Breast epithelium (tissue), 4 donors: ENCODE data around the gene UTS2R. TPM values are rescaled to one million over a fixed set of nuclear protein-coding genes. Genes with fewer than 3 reads are reported as not detected.
"Not testable (repeated sequence)": the region's sequence is repeated elsewhere in the genome, so short reads cannot be mapped to it uniquely, and the experiment has no call there.

Experiments
- DNase-seq, 2 donors: peaks; one replicate each; pipeline ENCODE4 v3.0.0-alpha.2; 2019; ENCODE audit warnings: low spot score in 2 of 2
- H3K27ac ChIP-seq, 2 donors: fragments of 200-600 bp; sonication (generic) in 1 of 2; one replicate each; pipeline ENCODE4 v1.5.1; 2016 to 2019; ENCODE audit warnings: mild to moderate bottlenecking in 1 of 2
- H3K27me3 ChIP-seq, 2 donors: fragments of 200-600 bp; sonication (generic) in 1 of 2; one replicate each; pipeline versions ENCODE4 v1.5.1 to v1.6.0; 2017 to 2019; ENCODE audit warnings: control low read depth in 1 of 2, mild to moderate bottlenecking in 1 of 2
- H3K36me3 ChIP-seq: fragments of 200-600 bp; one replicate; pipeline ENCODE4 v1.5.1; 2019
- H3K4me1 ChIP-seq, 2 donors: fragments of 200-600 bp; sonication (generic); one replicate each; pipeline ENCODE4 v1.5.1; 2016 to 2019; ENCODE audit warnings: control low read depth in 1 of 2
- H3K4me3 ChIP-seq, 3 donors: fragments of 200-600 bp; sonication (generic); 1 replicate in 2 of 3; 2 replicates in 1 of 3; pipeline ENCODE4 v1.5.1; 2016 to 2019; ENCODE audit warnings: mild to moderate bottlenecking in 3 of 3, moderate library complexity in 2 of 3
- H3K9me3 ChIP-seq, 2 donors: fragments of 200-600 bp; sonication (generic) in 1 of 2; one replicate each; pipeline ENCODE4 v1.5.1; 2016 to 2019; ENCODE audit warnings: control low read depth in 1 of 2
- CTCF ChIP-seq, 3 donors: fragments of 450-650 bp; IDR thresholded peaks; one replicate each; pipeline ENCODE4 v1.5.1; 2016 to 2017; ENCODE audit warnings: antibody characterized with exemption in 3 of 3, mild to moderate bottlenecking in 3 of 3, moderate library complexity in 3 of 3
- POLR2A ChIP-seq: fragments of 450-650 bp; IDR thresholded peaks from one replicate; pipeline ENCODE4 v1.6.1; 2016; ENCODE audit warnings: antibody characterized with exemption, mild to moderate bottlenecking, moderate library complexity
- POLR2AphosphoS5 ChIP-seq, 3 donors: sonication (generic); formaldehyde crosslinking; IDR thresholded peaks; one replicate each; pipeline ENCODE4 v1.6.1; 2017; ENCODE audit warnings: antibody characterized with exemption in 3 of 3
- intact Hi-C: fragments of 100-400 bp; cut with DNase I; formaldehyde crosslinking; loops from one replicate; pipeline ENCODE4 v1.15.1; 2023; ENCODE audit warnings: low total_unique reads
- total RNA-seq, 3 donors: library from RNA; depleted of rRNA; stranded (reverse); fragments of >200 nt; gene quantifications; one replicate each; pipeline ENCODE4 v1.1.0, GENCODE V29; 2016

Gene UTS2R
- total RNA-seq, 3 donors from 2014 or later = 0.33 TPM; not detected in 2

DNA sequence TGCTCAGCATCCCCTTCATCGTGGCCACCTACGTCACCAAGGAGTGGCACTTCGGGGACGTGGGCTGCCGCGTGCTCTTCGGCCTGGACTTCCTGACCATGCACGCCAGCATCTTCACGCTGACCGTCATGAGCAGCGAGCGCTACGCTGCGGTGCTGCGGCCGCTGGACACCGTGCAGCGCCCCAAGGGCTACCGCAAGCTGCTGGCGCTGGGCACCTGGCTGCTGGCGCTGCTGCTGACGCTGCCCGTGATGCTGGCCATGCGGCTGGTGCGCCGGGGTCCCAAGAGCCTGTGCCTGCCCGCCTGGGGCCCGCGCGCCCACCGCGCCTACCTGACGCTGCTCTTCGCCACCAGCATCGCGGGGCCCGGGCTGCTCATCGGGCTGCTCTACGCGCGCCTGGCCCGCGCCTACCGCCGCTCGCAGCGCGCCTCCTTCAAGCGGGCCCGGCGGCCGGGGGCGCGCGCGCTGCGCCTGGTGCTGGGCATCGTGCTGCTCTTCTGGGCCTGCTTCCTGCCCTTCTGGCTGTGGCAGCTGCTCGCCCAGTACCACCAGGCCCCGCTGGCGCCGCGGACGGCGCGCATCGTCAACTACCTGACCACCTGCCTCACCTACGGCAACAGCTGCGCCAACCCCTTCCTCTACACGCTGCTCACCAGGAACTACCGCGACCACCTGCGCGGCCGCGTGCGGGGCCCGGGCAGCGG lies 3.2 kb downstream of the UTS2R start:
- peaks cover 9 to 69% of the 10 kb centered on the region in 2 donors for H3K27me3 ChIP-seq
- H3K9me3 ChIP-seq = no peaks in the 10 kb centered on the region
- intact Hi-C loops = no loop called here
- no peak overlapping the region for H3K4me3 ChIP-seq
- H3K36me3 ChIP-seq = no peaks in the 10 kb centered on the region
- H3K27ac ChIP-seq = no peak overlapping the region
- TF ChIP-seq POLR2A (no peak), POLR2AphosphoS5 (IDR thresholded peaks at IDR 0.05) (no peak), CTCF (IDR thresholded peaks at IDR 0.05) (no peak)
- H3K4me1 ChIP-seq = peaks cover 7 to 10% of the 10 kb centered on the region in 2 donors
- no peak for DNase-seq

- TF ChIP-seq POLR2A = no peak
- TF ChIP-seq CTCF (IDR thresholded peaks at IDR 0.05) = no peak
- TF ChIP-seq POLR2AphosphoS5 (IDR thresholded peaks at IDR 0.05) = no peak
- Histone ChIP-seq H3K36me3 (no peaks in the 10 kb centered on the region), H3K9me3 (no peaks in the 10 kb centered on the region), H3K4me1 (peaks cover 7 to 10% of the 10 kb centered on the region in 2 donors), H3K27me3 (peaks cover 9 to 70% of the 10 kb centered on the region in 2 donors), H3K4me3 (no peak overlapping the region), H3K27ac (no peak overlapping the region)
- intact Hi-C loops = no loop called here
- DNase-seq = no peak
Measured at GRCh38 chr17:82375359-82376041, 3.9 kb downstream of the UTS2R start.

DNA sequence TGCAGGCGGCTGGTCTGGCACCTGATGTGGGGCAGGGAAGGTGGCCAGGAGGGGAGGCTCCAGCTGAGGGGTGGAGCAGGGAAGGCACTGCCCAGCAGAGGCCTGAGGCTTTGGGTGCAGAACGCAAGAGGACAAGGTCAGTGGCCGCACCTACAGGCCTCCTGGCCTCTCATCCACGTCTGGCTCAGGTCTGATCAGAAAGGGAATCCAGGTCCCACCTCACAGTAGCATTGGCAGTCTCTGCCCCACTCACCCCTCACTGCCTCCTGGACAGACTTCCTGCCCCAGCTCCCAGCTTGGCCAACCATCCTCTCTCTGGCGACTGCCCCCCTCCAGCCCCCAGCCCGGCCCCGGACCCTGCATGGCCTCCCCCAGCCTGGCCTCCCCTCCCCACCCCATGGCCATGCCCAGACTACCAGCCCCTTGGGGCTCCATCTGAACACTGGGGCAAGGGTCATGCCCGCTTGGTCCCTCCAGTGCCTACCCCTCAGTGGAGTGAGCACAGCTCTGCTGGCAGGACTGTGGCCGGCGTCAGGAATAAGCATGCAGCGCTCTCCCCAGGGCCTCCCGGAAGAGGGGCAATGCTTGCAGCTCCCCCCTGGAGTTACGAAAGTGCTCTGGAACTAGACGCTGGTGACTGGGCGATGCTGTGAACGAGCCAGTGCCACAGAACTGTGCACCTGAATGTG lies 4.6 kb downstream of the UTS2R start:
- peaks cover 3 to 7% of the 10 kb centered on the region in 2 donors for H3K4me1 ChIP-seq
- no peak overlapping the region for H3K4me3 ChIP-seq
- intact Hi-C loops = no loop called here
- no peak overlapping the region for H3K27ac ChIP-seq
- H3K36me3 ChIP-seq = no peaks in the 10 kb centered on the region
- TF ChIP-seq POLR2AphosphoS5 (IDR thresholded peaks at IDR 0.05) = no peak
- no peak for TF ChIP-seq POLR2A
- no peak for TF ChIP-seq CTCF (IDR thresholded peaks at IDR 0.05)
- no peaks in the 10 kb centered on the region for H3K9me3 ChIP-seq
- peaks cover 9 to 63% of the 10 kb centered on the region in 2 donors for H3K27me3 ChIP-seq
- no peak for DNase-seq

- H3K9me3 ChIP-seq, H3K36me3 ChIP-seq, H3K4me3 ChIP-seq, H3K4me1 ChIP-seq, DNase-seq, H3K27ac ChIP-seq, intact Hi-C loops: not testable (repeated sequence)
- peaks cover 0 to 52% of the 10 kb centered on the region in 2 donors for H3K27me3 ChIP-seq
Measured at GRCh38 chr17:82377294-82377693, 5.7 kb downstream of the UTS2R start.

DNA sequence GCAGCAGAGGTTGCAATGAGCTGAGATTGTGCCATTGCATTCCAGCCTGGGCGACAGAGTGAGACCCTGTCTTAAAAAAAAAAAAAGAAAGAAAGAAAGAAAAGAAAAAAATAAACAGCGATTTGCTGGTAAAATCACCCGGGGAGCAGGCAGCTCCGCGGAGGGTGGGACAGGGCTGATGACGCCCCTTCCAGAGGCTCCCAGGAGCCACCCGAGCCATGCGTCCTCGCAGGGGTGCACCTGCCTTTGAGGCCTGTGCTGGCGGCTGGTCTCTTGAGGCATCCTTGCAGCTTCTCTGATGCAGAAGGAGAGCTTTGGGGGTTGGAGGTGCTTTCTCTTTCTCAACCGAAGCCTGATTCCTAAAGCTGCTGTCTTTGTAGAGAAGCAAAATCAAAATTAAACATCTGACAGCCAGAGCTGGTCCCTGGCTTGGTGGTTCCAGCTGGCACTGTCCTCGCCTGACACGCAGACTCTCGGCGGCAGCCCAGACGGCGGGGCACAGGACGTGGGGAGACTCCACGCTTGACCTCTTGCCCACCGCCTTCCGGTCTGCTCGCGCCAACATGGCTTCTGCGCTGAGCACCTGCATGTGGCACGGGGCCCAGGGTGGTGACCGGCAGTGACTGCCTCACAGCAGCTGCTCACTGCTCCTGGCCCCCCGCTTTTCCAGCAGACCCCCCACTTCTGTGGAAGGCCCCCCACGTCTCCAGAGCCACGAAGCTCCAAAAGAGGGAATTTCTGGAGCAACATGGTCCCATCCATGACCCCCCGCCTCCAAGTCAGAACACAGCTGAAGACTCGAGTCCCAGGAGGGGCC lies 6.6 kb downstream of the UTS2R start:
- H3K9me3 ChIP-seq = no peaks in the 10 kb centered on the region
- no peaks in the 10 kb centered on the region for H3K36me3 ChIP-seq
- TF ChIP-seq CTCF (IDR thresholded peaks at IDR 0.05) (no peak), POLR2A (no peak), POLR2AphosphoS5 (IDR thresholded peaks at IDR 0.05) (no peak)
- intact Hi-C loops = no loop called here
- DNase-seq = no peak
- H3K4me3 ChIP-seq = no peak overlapping the region
- H3K27ac ChIP-seq = no peak overlapping the region
- H3K27me3 ChIP-seq = peaks cover 0 to 53% of the 10 kb centered on the region in 2 donors
- no peaks in the 10 kb centered on the region for H3K4me1 ChIP-seq
